ENCODE results near the gene PLXNB2. TPM values are rescaled to one million over a fixed set of nuclear protein-coding genes. Genes with fewer than 3 reads are reported as not detected.

Gene PLXNB2
- total RNA-seq, 3 donors from 2014 or later: 232 to 318 (median 250) TPM

DNA sequence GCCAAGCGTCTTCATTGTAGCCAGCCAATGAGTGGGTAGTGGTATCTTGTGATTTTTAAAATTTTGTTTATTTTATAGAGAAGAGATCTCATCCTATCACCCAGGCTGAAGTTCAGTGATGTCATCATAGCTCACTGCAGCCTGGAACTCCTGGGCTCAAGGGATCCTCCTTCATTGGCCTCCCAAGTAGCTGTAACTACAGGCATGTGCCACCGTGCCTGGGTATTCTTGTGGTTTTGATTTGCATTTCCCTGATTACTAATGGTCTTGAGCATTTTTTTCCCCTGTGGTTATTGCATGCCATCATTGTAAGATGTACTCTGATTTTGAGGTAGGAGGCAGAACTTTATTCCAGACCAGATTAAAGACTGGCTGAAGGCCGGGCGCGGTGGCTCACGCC lies 21.8 kb upstream of the PLXNB2 start:
- ATAC-seq (no peak), DNase-seq (no peak)
- intact Hi-C loops (cut with DNase I, micrococcal nuclease): loop anchor here in 1 of 2 donors (5.0 kb wide), 1 partner anchor 52 kb away; no protein-coding TSS in a partner anchor
- Histone ChIP-seq H3K36me3 (ENCODE audit: low read depth) (no peaks in the 10 kb centered on the region), H3K4me3 (no peak overlapping the region), H3K4me1 (ENCODE audit: low read depth) (peaks cover 11% of the 10 kb centered on the region), H3K9me3 (no peaks in the 10 kb centered on the region)
- no peak for TF ChIP-seq CTCF (IDR thresholded peaks at IDR 0.05)

GRCh38 chr22:50327711-50328019 lies 20.2 kb upstream of the PLXNB2 start:
- Histone ChIP-seq H3K4me1 (ENCODE audit: low read depth) (peaks cover 11% of the 10 kb centered on the region), H3K9me3 (no peaks in the 10 kb centered on the region), H3K4me3 (no peak overlapping the region), H3K36me3 (ENCODE audit: low read depth) (no peaks in the 10 kb centered on the region)
- ATAC-seq (no peak), DNase-seq (peak in 1 of 3 donors; percentile 56)
- no peak for TF ChIP-seq CTCF (IDR thresholded peaks at IDR 0.05)
- intact Hi-C loops (cut with DNase I, micrococcal nuclease): loop anchor here in 1 of 2 donors (5.0 kb wide), 1 partner anchor 50 kb away; no protein-coding TSS in a partner anchor

DNA sequence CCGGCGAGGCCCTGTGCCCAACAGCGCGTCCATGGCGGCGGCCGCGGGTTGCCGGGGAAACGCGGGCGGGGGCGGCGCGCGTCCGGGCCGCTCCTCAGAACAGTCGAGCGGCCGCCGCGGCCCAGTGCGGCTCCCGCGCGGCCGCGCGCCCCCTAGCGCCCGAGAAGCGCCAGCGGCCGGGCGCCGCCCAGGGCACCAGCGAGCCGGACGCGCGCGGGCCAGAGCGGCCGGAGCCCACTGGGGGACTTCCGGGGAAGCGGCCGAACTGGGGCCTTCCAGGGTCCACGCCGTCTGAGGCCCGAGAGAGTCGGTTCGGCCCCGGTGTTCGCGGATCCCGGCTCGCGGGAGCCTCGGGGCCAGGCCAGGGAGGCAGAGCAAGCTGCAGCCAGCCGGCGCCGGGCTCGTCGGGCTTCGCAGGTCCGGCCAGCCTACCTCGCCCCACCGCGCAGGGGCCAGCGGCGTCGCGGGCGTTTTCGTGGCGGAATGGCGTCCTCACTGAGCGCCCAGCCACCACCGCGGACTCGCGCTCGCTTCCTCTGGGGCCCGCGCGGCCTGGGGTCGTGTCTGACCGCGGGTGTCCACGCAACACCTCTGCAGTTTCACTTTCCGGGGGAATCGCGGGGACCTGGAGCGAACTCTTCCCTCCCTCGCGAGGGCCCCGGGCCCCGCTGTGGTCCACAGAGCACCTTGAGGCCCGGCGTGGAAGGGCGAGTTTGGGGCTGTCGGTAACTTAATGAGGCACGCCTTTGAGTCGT lies 19.7 kb upstream of the PLXNB2 start, which contains the start of gene DENND6B:
Gene DENND6B, minus strand, starts transcription at position 57 of the 755 bp plus-strand sequence. Its CDS starts 24 bp downstream, at position 33.
- intact Hi-C loops (cut with DNase I, micrococcal nuclease): loop anchor here in 1 of 2 donors (5.0 kb wide), 1 partner anchor 50 kb away; no protein-coding TSS in a partner anchor
- TF ChIP-seq CTCF (IDR thresholded peaks at IDR 0.05): peak; percentile 72
- H3K9me3 ChIP-seq: no peaks in the 10 kb centered on the region
- H3K4me3 ChIP-seq: peak within 1 kb of the TSS; percentile 50
- ATAC-seq (peak; percentile 97), DNase-seq (peak; percentile 83 to 89 (median 85))
- peaks cover 11% of the 10 kb centered on the region for H3K4me1 ChIP-seq (ENCODE audit: low read depth)
- H3K36me3 ChIP-seq (ENCODE audit: low read depth): no peaks in the 10 kb centered on the region

DNA sequence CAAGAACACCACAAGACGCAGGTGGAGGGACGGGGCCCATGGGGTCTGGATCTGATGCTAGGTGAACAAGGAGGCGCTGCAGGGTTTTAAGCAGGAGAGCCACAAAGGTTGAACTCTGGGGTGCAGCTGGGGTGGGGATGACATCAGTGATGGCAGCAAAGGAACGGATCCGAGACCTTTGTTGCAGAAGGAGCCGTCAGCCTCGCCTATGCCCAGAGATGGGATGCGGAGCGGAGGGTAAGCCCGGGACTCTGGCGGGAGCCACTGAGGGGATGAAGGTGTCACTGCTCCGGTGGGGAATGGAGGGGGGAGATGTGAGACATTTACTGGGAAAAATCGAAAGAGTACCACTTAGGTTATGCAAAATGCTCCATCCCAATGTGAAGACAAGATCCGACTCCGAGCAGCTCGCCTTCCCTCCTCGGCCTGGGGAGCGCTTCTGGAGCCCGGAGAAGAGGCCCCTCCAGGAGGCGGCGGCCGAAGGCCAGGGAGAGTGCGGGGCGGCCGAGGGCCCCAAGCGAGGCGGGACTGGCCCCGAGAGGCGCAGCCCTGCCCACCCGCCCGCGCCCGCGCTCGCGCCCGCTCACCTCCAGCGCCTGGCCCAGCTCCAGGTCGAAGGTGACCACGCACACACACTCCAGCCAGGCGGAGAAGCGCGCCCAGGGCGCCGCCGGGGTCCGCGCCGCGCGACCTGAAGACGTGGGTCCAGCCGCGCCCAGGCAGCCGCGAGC lies 18.9 kb upstream of the PLXNB2 start:
- ATAC-seq: no peak
- TF ChIP-seq CTCF (IDR thresholded peaks at IDR 0.05): no peak

DNA sequence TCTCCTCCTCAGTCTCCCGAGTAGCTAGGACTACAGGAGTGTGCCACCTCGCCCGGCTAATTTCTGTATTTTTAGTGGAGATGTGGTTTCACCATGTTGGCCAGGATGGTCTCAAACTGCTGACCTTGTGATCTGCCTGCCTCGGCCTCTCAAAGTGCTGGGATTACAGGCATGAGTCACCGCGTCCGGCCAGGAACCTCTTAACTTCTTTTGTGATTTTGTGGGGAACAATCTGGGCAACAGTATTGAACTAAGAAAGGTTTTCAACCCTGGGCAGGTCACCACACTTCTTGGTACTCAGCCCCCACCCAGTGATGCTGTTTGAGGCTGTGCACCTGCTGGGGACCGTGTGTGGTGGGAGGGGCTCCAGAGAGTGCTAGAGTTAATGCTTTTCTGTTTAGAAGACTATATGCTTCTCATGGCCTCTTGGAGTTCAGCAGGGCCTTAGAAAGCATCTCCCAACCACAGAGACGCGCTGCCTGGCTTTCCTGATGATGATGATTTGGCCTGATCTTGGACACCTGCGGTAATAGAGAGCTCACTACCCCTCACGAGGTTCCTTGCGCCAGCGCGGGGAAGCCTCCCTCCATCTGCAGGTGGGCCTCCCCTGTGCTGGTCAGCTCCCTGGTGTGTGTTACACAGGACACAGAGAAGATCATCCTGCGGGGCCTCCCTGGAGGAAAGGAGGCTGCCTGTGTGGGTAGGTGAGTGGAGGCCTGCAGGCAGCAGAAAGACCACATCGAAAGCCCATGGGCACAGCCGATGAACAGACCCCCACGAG lies 18.2 kb upstream of the PLXNB2 start:
- TF ChIP-seq CTCF (IDR thresholded peaks at IDR 0.05): no peak
- Histone ChIP-seq H3K9me3 (no peaks in the 10 kb centered on the region), H3K4me3 (no peak overlapping the region), H3K4me1 (ENCODE audit: low read depth) (peaks cover 11% of the 10 kb centered on the region), H3K36me3 (ENCODE audit: low read depth) (no peaks in the 10 kb centered on the region)
- ATAC-seq: no peak
- intact Hi-C loops (cut with DNase I, micrococcal nuclease): loop anchor here in 1 of 2 donors (5.0 kb wide), 1 partner anchor 48 kb away; no protein-coding TSS in a partner anchor
- peak in 1 of 3 donors; percentile 50 for DNase-seq

More for the DNA sequence above, 18.9 kb upstream of the PLXNB2 start:
- peak in 1 of 3 donors; percentile 38 for DNase-seq
- H3K4me1 ChIP-seq (ENCODE audit: low read depth): peaks cover 11% of the 10 kb centered on the region
- peak overlapping the region; percentile 50 for H3K4me3 ChIP-seq
- H3K9me3 ChIP-seq: no peaks in the 10 kb centered on the region
- intact Hi-C loops (cut with DNase I, micrococcal nuclease): loop anchor here in 1 of 2 donors (5.0 kb wide), 1 partner anchor 49 kb away; no protein-coding TSS in a partner anchor
- no peaks in the 10 kb centered on the region for H3K36me3 ChIP-seq (ENCODE audit: low read depth)

Measured in mucosa of descending colon (tissue), 3 donors.